Limb (tissue), 2 donors: ENCODE data around the gene ATP2B2.

Experiments
- DNase-seq, 2 donors: peaks; one replicate each; pipeline ENCODE4 v3.0.0-alpha.2; 2016; ENCODE audit errors: extremely low spot score in 2 of 2

ATP2B2 gene

GRCh38 chr3:10283638-10284037, 221.7 kb downstream of the ATP2B2 start:
- no peak for DNase-seq

- DNase-seq: no peak
Observed at GRCh38 chr3:10281951-10282350, 223.4 kb downstream of the ATP2B2 start.

GRCh38 chr3:10280571-10280970, 224.8 kb downstream of the ATP2B2 start:
- DNase-seq: no peak

- no peak for DNase-seq
Observed at GRCh38 chr3:10280177-10280529, 225.2 kb downstream of the ATP2B2 start.

GRCh38 chr3:10279384-10280176, 225.8 kb downstream of the ATP2B2 start:
- DNase-seq: no peak

- DNase-seq: no peak
Observed at GRCh38 chr3:10278501-10278900, 226.9 kb downstream of the ATP2B2 start.

GRCh38 chr3:10277115-10277625, 228.2 kb downstream of the ATP2B2 start:
- DNase-seq: no peak

- DNase-seq: no peak
Observed at GRCh38 chr3:10274601-10275000, 230.8 kb downstream of the ATP2B2 start.
